Measurements from ENCODE around the gene NCAN. TPM values are rescaled to one million over a fixed set of nuclear protein-coding genes. Genes with fewer than 3 reads are reported as not detected.

Gene NCAN
- total RNA-seq, 4 donors from 2014 or later, result not detected

DNA sequence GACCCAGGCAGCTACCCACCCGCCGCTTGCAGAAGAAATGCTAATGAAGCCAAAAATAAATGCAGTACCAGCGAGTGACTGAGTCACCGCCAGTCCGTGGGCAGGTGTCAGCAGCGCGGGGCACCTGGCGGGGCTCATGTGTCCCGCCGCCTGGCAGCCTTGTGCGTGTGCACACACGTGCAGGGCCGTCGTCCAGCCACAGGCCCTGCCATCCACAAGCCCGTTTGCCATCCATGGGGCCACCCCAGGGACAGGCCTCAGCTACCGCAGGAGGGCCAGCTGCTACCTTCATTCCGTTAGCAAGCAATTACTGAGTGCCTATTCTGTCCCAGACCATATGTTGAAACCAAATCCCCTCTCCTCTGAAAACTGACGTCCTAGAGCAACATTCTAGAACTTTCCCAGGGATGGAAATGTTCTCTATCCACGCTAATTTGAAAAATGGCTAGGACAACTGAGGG is 20.5 kb downstream of the NCAN start:
- DNase-seq (ENCODE audit: low spot score in 2 of 2), result no peak
- H3K4me3 ChIP-seq (ENCODE audit: low read depth, poor library complexity, severe bottlenecking), result no peak overlapping the region
- intact Hi-C loops (cut with DNase I; ENCODE audit: low total_unique reads), result no loop called here
- WGBS, 2 donors, result 68 to 73% methylated on average over 13 to 19 of the region's 19 CpGs
- TF ChIP-seq POLR2A (IDR thresholded peaks at IDR 0.05), result no peak
- TF ChIP-seq, protein P1, sequence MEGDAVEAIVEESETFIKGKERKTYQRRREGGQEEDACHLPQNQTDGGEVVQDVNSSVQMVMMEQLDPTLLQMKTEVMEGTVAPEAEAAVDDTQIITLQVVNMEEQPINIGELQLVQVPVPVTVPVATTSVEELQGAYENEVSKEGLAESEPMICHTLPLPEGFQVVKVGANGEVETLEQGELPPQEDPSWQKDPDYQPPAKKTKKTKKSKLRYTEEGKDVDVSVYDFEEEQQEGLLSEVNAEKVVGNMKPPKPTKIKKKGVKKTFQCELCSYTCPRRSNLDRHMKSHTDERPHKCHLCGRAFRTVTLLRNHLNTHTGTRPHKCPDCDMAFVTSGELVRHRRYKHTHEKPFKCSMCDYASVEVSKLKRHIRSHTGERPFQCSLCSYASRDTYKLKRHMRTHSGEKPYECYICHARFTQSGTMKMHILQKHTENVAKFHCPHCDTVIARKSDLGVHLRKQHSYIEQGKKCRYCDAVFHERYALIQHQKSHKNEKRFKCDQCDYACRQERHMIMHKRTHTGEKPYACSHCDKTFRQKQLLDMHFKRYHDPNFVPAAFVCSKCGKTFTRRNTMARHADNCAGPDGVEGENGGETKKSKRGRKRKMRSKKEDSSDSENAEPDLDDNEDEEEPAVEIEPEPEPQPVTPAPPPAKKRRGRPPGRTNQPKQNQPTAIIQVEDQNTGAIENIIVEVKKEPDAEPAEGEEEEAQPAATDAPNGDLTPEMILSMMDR (IDR thresholded peaks at IDR 0.05), result no peak

DNA sequence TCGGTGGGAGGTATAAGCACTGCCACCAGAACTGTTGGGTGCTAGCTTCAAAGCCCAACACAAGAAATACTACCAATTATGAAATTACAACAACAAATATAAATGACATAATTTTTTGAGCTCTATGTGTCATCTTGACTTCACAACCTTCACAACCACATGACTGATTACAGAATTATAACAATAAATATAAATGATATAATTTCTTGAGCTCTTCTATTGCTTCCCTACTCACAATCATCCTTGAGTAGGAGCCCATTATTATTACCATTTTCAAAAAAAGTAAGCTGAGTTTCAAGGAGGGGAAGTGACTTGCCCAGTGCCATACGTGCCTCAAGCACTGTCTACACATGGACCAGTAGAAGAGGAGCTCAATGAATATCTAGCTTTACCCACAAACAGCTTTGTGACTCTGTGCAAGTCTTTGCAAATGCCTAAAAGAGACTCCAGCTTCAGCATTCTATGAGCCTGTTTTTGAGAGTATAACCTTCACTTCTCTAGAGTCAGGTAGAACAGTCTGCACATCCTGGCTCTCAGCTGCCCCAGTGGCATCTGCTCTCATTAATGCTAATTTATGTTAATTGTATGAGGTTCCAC is 22.6 kb downstream of the NCAN start:
- 92 to 93% methylated on average over 2 of the region's 2 CpGs for whole genome bisulfite sequencing, 2 donors
- no peak overlapping the region for H3K4me3 ChIP-seq (ENCODE audit: low read depth, poor library complexity, severe bottlenecking)
- no peak for DNase-seq (ENCODE audit: low spot score in 2 of 2)
- intact Hi-C loops (cut with DNase I; ENCODE audit: low total_unique reads), result no loop called here
- TF ChIP-seq POLR2A (IDR thresholded peaks at IDR 0.05), result no peak
- TF ChIP-seq, protein P1 (IDR thresholded peaks at IDR 0.05), result no peak

DNA sequence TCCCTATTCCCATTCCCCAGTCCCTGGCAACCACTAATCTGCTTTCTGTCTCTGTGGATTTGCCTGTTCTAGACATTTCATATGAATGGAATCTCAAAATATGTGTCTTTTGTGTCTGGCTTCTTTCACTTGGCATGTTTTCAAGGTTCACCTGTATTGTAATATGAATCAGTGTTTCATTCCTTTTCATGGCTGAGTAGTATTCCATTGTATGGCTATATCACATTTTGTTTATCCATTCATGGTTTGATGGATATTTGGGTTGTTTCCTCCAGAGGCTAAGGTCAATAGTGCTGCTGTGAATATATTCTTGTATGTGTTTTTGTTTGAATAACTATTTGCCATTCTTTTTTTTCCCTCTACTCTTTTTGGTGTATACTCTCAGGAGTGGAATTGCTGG is 24.4 kb downstream of the NCAN start:
- TF ChIP-seq, protein P1 (IDR thresholded peaks at IDR 0.05), result no peak
- TF ChIP-seq POLR2A (IDR thresholded peaks at IDR 0.05), result no peak
- intact Hi-C loops (cut with DNase I; ENCODE audit: low total_unique reads), result no loop called here
- DNase-seq (ENCODE audit: low spot score in 2 of 2), result no peak
- H3K4me3 ChIP-seq (ENCODE audit: low read depth, poor library complexity, severe bottlenecking), result no peak overlapping the region

DNA sequence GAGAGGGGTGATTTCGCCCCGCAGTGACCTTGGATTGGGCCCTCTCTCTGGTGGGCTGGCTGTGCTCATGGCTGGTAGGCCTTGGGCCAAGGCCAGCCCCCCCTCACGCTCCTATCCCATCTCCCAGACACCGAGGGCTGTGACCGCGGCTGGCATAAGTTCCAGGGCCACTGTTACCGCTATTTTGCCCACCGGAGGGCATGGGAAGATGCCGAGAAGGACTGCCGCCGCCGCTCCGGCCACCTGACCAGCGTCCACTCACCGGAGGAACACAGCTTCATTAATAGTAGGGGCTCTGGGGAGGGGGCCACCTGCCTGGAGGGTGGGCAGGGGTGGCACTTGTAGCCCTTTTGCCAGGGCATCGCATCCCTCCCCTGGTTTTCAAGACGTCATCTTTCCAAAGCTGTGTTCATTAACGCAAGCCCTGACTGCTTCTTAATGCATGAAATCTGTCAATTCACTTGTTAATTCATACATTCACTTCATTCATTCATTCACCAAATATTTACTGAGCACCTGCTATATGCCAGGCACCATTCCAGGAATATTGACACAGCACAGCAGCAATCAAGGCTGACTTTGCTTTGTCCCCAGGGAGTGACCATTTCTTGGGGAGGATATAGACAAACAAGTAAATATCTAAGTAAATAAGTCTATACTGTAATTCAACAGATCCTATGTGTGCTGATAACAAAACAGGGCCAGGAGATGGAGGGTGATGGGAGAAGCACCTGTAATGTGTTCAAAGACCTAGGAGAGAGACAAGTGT is 26.6 kb downstream of the NCAN start:
- 76 to 83% methylated on average over 11 to 18 of the region's 18 CpGs for WGBS, 2 donors

DNA sequence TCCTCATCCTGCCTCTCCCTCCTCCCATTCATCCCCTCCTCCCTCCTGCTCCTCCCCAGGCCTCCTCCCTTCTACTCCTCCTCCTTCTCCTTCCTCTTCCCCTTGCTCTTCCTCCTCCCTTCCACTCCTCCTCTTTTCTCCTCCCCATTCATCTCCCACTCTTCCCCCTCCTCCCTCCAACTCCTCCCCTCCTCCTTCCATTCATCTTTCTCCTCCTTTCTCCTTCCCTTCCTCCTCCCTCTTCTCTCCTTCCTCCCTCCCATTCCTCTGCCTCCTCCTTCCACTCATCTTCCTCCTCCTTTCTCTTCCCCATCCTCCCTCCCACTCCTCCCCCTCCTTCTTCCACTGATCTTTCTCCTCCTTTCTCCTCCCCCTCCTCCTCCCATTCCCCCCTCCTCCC is 27.9 kb downstream of the NCAN start:
- TF ChIP-seq, protein P1 (IDR thresholded peaks at IDR 0.05), result no peak
- TF ChIP-seq POLR2A (IDR thresholded peaks at IDR 0.05), result no peak
- DNase-seq (ENCODE audit: low spot score in 2 of 2), result no peak
- intact Hi-C loops (cut with DNase I; ENCODE audit: low total_unique reads), result no loop called here
- no peak overlapping the region for H3K4me3 ChIP-seq (ENCODE audit: low read depth, poor library complexity, severe bottlenecking)

More for the DNA sequence above, 26.6 kb downstream of the NCAN start:
- no peak overlapping the region for H3K4me3 ChIP-seq (ENCODE audit: low read depth, poor library complexity, severe bottlenecking)
- no peak for DNase-seq (ENCODE audit: low spot score in 2 of 2)
- no peak for TF ChIP-seq POLR2A (IDR thresholded peaks at IDR 0.05)
- TF ChIP-seq, protein P1 (IDR thresholded peaks at IDR 0.05), result no peak
- intact Hi-C loops (cut with DNase I; ENCODE audit: low total_unique reads), result no loop called here
